Spleen (tissue), 11 donors: ENCODE data around the gene PRR35. TPM values are rescaled to one million over a fixed set of nuclear protein-coding genes. Genes with fewer than 3 reads are reported as not detected.
A peak's percentile ranks its signal among the peaks of the same experiment; 100 is the strongest.

ENCODE experiments used
- DNase-seq: peaks from one replicate; pipeline ENCODE4 v3.0.0-alpha.2; 2020
- H3K27ac ChIP-seq, 8 donors: fragments of 200-600 bp; sonication (generic) in 7 of 8; 1 replicate in 4 of 8; 2 replicates in 4 of 8; pipeline versions ENCODE4 v1.5.0 to v1.8.0; 2016 to 2021; ENCODE audit warnings: inconsistent platforms in 4 of 8, mild to moderate bottlenecking in 4 of 8, moderate library complexity in 1 of 8
- H3K27me3 ChIP-seq, 7 donors: fragments of 200-600 bp; sonication (generic) in 6 of 7; replicated peaks in 1 of 7; 1 replicate in 4 of 7; 2 replicates in 3 of 7; pipeline versions ENCODE4 v1.5.0 to v1.8.0; 2016 to 2021; ENCODE audit warnings: inconsistent platforms in 3 of 7, mild to moderate bottlenecking in 1 of 7
- H3K36me3 ChIP-seq, 6 donors: fragments of 200-600 bp; sonication (generic) in 5 of 6; 1 replicate in 4 of 6; 2 replicates in 2 of 6; pipeline versions ENCODE4 v1.5.0 to v1.8.0; 2016 to 2021; ENCODE audit warnings: inconsistent platforms in 2 of 6
- H3K4me1 ChIP-seq, 6 donors: fragments of 200-600 bp; sonication (generic) in 5 of 6; 1 replicate in 3 of 6; 2 replicates in 3 of 6; pipeline versions ENCODE4 v1.5.0 to v1.8.0; 2016 to 2021; ENCODE audit warnings: inconsistent platforms in 3 of 6
- H3K4me3 ChIP-seq, 8 donors: fragments of 200-600 bp; sonication (generic) in 7 of 8; 1 replicate in 4 of 8; 2 replicates in 4 of 8; pipeline versions ENCODE4 v1.5.0 to v1.8.0; 2016 to 2021; ENCODE audit warnings: inconsistent platforms in 4 of 8, mild to moderate bottlenecking in 4 of 8, moderate library complexity in 2 of 8
- H3K9me3 ChIP-seq, 8 donors: fragments of 200-600 bp; sonication (generic) in 7 of 8; 1 replicate in 4 of 8; 2 replicates in 4 of 8; pipeline versions ENCODE4 v1.5.0 to v1.8.0; 2016 to 2021; ENCODE audit warnings: inconsistent platforms in 4 of 8
- POLR2A ChIP-seq, 3 donors: fragments of 450-650 bp; IDR thresholded peaks; one replicate each; pipeline ENCODE4 v1.5.1; 2017; ENCODE audit warnings: antibody characterized with exemption in 3 of 3, mild to moderate bottlenecking in 1 of 3
- POLR2AphosphoS5 ChIP-seq, 3 donors: sonication (generic); formaldehyde crosslinking; IDR thresholded peaks; one replicate each; pipeline ENCODE4 v1.5.1; 2017; ENCODE audit warnings: antibody characterized with exemption in 3 of 3
- WGBS, 5 donors: extraction: QIAGEN DNeasy Blood & Tissue Kit in 3 of 5; methylation state at CpG; one replicate each; pipeline versions ENCODE4 v1.1.5 to v1.1.7; 2013 to 2018; 5-methylcytosine and 5-hydroxymethylcytosine counted together
- intact Hi-C: fragments of 100-400 bp; cut with DNase I; formaldehyde crosslinking; loops from one replicate; pipeline ENCODE4 v1.15.0; 2023; ENCODE audit warnings: low total_unique reads
- polyA plus RNA-seq, 3 donors: library from polyadenylated mRNA; stranded (reverse); fragments of 200-250 nt; gene quantifications; one replicate each; pipeline ENCODE4 v1.2.1, GENCODE V29; 2013
- total RNA-seq, 7 donors: library from RNA; depleted of rRNA in 3 of 7; stranded (reverse); fragments of >200 nt in 3 of 7; fragmentation: NEBNext Ultra II Directional in 4 of 7; extraction: Animal tissue kit (Norgen Biotek cat#: 25700) in 4 of 7; gene quantifications; one replicate each; pipeline versions ENCODE4 v1.1.0 to v1.2.1, GENCODE V29; 2016 to 2021
- TF ChIP-seq, protein P1 (sequence below), 11 experiments: fragments of 200-600 bp in 7 of 11; fragments of 450-650 bp in 4 of 11; sonication (generic) in 4 of 11; IDR thresholded peaks in 8 of 11; conservative IDR thresholded peaks in 3 of 11; 1 replicate in 7 of 11; 2 replicates in 4 of 11; pipeline versions ENCODE4 v1.4.0 to v1.8.0; 2016 to 2021; ENCODE audit warnings: antibody characterized with exemption in 11 of 11, inconsistent platforms in 4 of 11, mild to moderate bottlenecking in 1 of 11
- donor health status: healthy with polysubstance abuse.
- donor health status: DM: no; HTN: no; CAD: no; lungs with moderate emphysema.
- donor health status: DM: no; HTN: no; CAD: no.
- donor health status: Bipolar disorder and iron deficiency.
- donor health status: healthy.
- donor health status: DM: no; HTN: no; CAD: no.
- donor health status: DM: yes; HTN: yes; CAD: no.

The PRR35 gene
- total and polyA plus RNA-seq, 10 donors, result not detected

DNA sequence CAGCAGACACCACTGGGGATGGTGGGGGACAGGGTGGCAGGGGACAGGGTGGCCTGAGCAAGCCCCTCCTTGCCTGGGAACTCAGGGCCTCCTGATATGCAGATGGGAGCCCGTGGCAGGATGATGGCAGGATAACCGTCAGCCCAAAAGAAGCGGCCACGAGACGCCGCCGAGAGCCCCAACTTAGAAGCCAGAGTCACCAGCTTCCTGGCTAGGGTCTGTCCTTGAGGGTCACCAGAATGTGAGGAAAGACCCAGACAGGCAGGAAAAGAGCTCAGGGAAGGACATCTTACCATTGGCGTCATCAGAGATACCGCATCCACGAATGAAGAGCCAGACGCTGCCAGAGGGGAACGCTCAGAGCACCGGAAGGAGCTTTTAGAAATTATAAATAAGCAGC lies 49.1 kb downstream of the PRR35 start:
- peaks cover 0 to 13% (median 0%) of the 10 kb centered on the region in 6 donors for H3K36me3 ChIP-seq
- no peaks in the 10 kb centered on the region for H3K27me3 ChIP-seq
- H3K9me3 ChIP-seq, result peaks cover 0 to 10% (median 7%) of the 10 kb centered on the region in 8 donors
- 70 to 75% (median 74%) methylated on average over 13 of the region's 13 CpGs for WGBS, 5 donors
- peak overlapping the region in 5 of 8 donors; percentile 9 to 60 (median 26) for H3K27ac ChIP-seq
- TF ChIP-seq, protein P1, sequence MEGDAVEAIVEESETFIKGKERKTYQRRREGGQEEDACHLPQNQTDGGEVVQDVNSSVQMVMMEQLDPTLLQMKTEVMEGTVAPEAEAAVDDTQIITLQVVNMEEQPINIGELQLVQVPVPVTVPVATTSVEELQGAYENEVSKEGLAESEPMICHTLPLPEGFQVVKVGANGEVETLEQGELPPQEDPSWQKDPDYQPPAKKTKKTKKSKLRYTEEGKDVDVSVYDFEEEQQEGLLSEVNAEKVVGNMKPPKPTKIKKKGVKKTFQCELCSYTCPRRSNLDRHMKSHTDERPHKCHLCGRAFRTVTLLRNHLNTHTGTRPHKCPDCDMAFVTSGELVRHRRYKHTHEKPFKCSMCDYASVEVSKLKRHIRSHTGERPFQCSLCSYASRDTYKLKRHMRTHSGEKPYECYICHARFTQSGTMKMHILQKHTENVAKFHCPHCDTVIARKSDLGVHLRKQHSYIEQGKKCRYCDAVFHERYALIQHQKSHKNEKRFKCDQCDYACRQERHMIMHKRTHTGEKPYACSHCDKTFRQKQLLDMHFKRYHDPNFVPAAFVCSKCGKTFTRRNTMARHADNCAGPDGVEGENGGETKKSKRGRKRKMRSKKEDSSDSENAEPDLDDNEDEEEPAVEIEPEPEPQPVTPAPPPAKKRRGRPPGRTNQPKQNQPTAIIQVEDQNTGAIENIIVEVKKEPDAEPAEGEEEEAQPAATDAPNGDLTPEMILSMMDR (IDR thresholded peaks at IDR 0.05 in 8 of 11, conservative IDR thresholded peaks at IDR 0.05 in 3 of 11), result no peak
- TF ChIP-seq POLR2A (IDR thresholded peaks at IDR 0.05) (no peak), POLR2AphosphoS5 (IDR thresholded peaks at IDR 0.05) (no peak)
- peaks cover 0 to 27% (median 18%) of the 10 kb centered on the region in 6 donors for H3K4me1 ChIP-seq
- intact Hi-C loops, result no loop called here
- DNase-seq, result no peak
- H3K4me3 ChIP-seq, result no peak overlapping the region

DNA sequence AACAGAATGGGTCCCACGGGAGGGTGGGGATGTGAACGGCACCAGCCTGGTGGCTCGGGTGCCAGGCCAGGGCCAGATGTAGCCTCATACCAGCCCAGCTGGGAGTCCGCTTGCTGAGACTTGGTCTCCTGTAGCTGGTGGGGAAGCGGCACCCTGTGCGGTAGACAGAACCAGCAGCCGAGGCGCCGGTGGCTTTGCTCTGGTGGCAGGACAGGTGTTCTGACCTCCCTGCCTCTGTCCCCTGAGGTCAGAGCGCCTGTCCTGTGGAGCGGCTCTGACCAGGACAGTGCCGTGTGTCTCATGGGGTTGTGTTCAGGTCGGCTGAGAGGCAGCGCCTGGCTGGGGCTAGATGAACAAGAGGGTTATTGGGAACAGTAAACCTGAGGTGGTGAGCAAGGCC lies 49.8 kb downstream of the PRR35 start:
- TF ChIP-seq, protein P1 (IDR thresholded peaks at IDR 0.05 in 8 of 11, conservative IDR thresholded peaks at IDR 0.05 in 3 of 11), result no peak
- no peak for TF ChIP-seq POLR2A (IDR thresholded peaks at IDR 0.05)
- TF ChIP-seq POLR2AphosphoS5 (IDR thresholded peaks at IDR 0.05), result no peak
- WGBS, 5 donors, result 80 to 94% (median 81%) methylated on average over 6 to 14 of the region's 14 CpGs

DNA sequence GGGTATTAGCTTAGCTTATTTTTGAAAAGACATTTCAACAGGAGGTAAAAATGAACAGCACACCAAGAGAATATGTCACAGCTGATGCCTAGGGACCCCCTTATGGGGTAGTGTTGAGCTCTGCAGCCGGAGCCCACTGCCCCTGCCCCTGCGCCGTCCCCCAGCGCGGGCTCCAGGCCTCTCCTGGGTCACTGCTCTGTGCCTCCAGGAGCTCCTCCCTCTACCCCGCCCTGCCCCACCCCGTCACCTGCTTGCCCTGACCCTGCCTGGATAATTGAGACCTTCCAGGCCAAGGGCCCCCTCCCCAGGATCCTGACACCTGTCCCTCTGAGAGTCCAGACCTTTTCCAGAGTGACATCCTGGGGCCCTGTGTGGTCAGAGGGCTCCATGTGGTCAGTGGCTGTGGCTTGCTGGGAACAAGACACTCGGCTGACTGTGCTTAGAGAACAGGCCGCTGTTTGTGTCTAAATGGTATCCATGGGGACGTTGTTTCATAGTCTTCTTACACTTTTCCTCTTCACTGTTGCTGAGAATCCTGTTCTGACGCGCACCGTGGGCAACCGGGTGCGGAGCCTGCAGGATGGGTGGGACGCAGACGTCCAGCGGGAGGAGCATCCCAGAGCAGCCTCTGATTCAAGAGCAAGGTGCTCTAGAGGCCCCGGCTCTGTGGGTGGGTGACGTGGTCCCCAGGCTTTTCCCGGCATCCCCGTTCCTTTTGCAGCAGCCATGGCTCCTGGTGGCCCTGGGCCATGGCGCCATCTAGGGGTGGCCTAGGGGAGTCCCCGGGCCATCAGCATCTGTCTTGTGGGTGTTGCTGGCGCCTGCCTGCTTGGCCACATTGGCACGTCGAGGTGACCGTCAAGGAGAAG lies 50.6 kb downstream of the PRR35 start:
- intact Hi-C loops, result no loop called here
- WGBS, 5 donors, result 71 to 83% (median 73%) methylated on average over 16 to 28 of the region's 28 CpGs

More for the DNA sequence above, 49.8 kb downstream of the PRR35 start:
- Histone ChIP-seq H3K9me3 (peaks cover 0 to 7% (median 5%) of the 10 kb centered on the region in 8 donors), H3K27me3 (no peaks in the 10 kb centered on the region), H3K27ac (peak overlapping the region in 5 of 8 donors; percentile 9 to 60 (median 26)), H3K4me1 (peaks cover 0 to 27% (median 18%) of the 10 kb centered on the region in 6 donors), H3K4me3 (no peak overlapping the region), H3K36me3 (peaks cover 0 to 13% (median 0%) of the 10 kb centered on the region in 6 donors)
- intact Hi-C loops, result no loop called here
- no peak for DNase-seq

More for the DNA sequence above, 50.6 kb downstream of the PRR35 start:
- Histone ChIP-seq H3K9me3 (no peaks in the 10 kb centered on the region), H3K4me1 (peaks cover 0 to 27% (median 18%) of the 10 kb centered on the region in 6 donors), H3K4me3 (no peak overlapping the region), H3K27ac (peak overlapping the region in 1 of 8 donors; percentile 60), H3K27me3 (no peaks in the 10 kb centered on the region), H3K36me3 (peaks cover 0 to 6% (median 0%) of the 10 kb centered on the region in 6 donors)
- TF ChIP-seq POLR2AphosphoS5 (IDR thresholded peaks at IDR 0.05), result peak; percentile 7 to 62 (median 50)
- no peak for TF ChIP-seq POLR2A (IDR thresholded peaks at IDR 0.05)
- TF ChIP-seq, protein P1 (IDR thresholded peaks at IDR 0.05 in 8 of 11, conservative IDR thresholded peaks at IDR 0.05 in 3 of 11), result peak; percentile 41 to 91 (median 75)
- peak; percentile 86 for DNase-seq
